ENCODE results near the gene CCDC116.
"Not testable (repeated sequence)": the region's sequence is repeated elsewhere in the genome, so short reads cannot be mapped to it uniquely, and the experiment has no call there.

Gene CCDC116

DNA sequence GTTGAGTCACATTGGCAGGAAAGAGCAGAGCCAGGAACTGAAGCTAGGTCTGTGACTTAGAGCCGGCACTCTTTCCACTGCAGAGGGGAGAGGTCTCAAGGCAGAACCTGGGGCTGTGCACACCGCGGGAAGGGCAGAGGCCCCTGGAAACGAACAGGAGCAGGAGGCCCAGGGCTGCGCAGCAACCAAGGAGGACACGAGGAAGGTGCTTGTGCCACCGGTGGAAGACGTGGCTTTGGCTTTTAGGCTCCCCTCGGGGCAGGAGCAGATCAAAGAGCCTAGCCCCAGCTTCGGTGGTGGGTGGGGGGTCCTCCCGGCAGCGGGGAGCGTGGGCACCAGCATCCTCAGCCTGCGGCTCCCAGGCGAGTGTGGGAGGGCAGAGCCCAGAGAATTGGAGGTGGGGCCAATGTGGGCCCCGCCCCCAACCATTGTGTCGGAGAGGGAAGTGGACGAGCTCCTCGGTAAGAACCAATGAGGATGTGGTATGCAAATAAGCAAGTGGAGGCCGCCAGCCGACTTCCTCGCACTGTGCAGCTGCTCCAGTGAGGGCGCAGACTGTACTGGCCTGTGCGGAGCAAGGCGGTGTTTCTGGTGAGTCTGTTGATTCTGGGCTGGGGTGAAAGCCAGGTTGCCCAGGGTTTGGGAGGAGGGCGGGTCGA is at the start of gene CCDC116:
Gene CCDC116, plus strand, starts transcription at position 524 of the 659 bp plus-strand sequence. CDS start 422 bp downstream, outside the sequence.
- peak; percentile 37 for DNase-seq (ENCODE audit: low read depth)

- DNase-seq (ENCODE audit: low read depth), result no peak
Observed at GRCh38 chr22:21582801-21583740, 49.5 kb upstream of the CCDC116 start.

- DNase-seq (ENCODE audit: low read depth), result no peak
Observed at GRCh38 chr22:21585389-21585788, 47.2 kb upstream of the CCDC116 start.

GRCh38 chr22:21587803-21588611 is 44.6 kb upstream of the CCDC116 start:
- DNase-seq (ENCODE audit: low read depth), result no peak

DNA sequence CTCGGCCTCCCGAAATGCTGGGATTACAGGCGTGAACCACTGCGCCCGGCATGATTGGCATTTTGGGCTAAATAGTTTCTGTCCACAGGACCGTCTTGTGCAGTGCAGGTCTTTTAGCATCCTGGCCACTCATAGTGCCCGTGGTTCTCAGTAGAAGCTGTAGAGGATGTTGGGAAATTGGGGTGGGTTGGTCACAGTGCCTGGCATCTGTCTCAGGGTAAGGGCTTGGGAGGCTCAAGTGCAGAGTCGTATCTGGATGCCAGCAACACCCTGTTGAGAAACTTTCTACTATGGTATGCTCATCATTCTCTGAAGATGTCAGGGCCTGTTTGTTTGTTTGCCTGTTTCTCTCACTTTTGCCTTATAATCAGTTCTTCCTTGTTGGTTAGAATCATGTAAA is 43.2 kb upstream of the CCDC116 start:
- DNase-seq (ENCODE audit: low read depth), result no peak

DNA sequence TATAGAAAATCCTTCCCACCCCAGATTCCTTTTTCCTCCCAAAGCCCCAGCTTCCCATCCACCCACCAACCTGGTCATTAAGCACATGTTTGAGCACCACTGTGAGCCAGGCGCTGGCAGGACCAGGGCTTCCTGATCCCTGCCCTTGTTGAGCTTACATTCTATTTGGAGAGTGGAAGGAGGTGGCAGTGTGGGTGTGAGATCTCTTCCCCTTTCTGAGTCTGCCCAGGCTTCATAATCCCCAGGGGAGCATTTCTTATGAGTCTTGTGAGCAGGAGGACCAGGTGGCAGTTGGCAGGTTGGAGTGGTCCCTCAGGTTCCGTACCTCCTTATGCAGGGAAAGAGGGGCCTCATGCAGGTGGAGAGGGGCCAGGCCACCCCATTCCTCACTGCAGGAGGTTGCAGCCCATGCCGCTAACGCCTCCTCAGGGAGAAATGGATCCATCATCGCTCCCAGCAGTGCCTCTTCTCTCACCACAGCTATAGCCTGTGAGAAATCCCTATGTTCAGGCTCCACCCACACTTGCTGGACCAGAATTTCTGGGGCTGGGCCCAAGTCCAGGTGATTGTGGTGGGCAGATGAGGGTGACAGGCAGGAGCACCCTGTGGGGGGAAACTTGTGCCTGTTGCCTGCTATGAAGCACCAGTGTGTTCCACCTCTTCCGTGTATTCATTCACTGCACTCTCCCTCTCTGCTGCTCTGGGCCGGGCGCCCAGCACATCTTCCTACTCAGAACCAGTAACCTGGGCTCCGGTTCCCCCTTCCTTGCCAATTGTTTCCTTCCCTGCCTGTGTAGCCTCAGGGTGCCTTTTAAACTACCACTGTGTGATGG is 41.5 kb upstream of the CCDC116 start:
- no peak for DNase-seq (ENCODE audit: low read depth)

GRCh38 chr22:21591695-21592094 is 40.9 kb upstream of the CCDC116 start:
- no peak for DNase-seq (ENCODE audit: low read depth)

DNA sequence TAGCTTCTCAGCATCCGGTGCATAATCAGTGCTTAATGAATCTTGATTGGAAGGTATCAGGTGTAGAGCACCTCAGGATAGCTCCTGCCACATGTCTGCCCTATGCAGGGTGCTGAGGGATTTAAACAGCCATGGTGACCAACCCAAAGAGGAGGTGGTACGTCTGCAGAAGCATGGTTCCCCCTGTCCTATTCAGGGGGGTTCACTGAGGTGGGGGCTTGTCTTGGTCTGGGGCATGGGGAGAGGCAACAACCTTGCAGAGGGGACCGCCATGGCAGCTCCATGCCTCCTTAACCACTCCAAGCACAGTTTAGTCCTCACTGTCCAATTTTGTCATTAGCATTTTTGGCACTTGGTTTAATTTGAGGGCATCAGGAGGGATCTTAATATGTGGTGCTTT is 40.1 kb upstream of the CCDC116 start:
- no peak for DNase-seq (ENCODE audit: low read depth)

GRCh38 chr22:21593406-21594232 is 38.9 kb upstream of the CCDC116 start:
- no peak for DNase-seq (ENCODE audit: low read depth)

DNA sequence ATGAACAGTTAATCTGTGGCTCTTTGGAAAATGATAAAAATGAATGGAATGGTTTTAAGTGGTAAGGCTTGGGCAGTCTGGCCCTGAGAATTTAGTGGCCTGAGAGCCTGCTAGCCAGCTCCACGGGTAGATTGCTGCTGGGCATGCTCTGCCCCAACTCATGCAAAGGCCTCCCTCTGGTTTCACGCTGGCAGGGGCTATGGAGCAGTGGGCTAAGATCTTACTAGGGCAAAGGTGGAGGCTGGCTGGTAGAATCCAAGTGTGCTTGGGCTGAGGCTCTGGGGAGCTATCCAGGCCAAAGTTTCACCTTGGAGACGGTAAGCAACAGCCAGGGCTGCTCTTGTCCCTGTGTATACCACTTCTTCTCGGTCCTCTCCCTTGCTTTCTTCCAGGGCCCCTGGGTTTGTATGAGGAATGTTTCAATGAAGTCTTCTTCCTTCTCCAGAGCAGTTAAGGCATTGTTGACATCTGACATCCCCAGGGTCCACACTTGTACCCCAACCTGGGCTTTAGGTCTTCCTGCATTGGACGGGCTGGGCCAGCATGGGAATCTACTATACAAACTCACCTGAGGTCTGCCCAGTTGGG is 37.6 kb upstream of the CCDC116 start:
- DNase-seq (ENCODE audit: low read depth), result no peak

- DNase-seq (ENCODE audit: low read depth), result not testable (repeated sequence)
Observed at GRCh38 chr22:21596356-21597135, 36.0 kb upstream of the CCDC116 start.

GRCh38 chr22:21598302-21598701 is 34.3 kb upstream of the CCDC116 start:
- no peak for DNase-seq (ENCODE audit: low read depth)

- DNase-seq (ENCODE audit: low read depth), result no peak
Observed at GRCh38 chr22:21599053-21599893, 33.3 kb upstream of the CCDC116 start.

- no peak for DNase-seq (ENCODE audit: low read depth)
Observed at GRCh38 chr22:21602579-21602978, 30.0 kb upstream of the CCDC116 start.

GRCh38 chr22:21603973-21604372 is 28.6 kb upstream of the CCDC116 start:
- DNase-seq (ENCODE audit: low read depth), result no peak

GRCh38 chr22:21605887-21606564 is 26.5 kb upstream of the CCDC116 start:
- DNase-seq (ENCODE audit: low read depth), result no peak

GRCh38 chr22:21606775-21607174 is 25.8 kb upstream of the CCDC116 start:
- DNase-seq (ENCODE audit: low read depth), result no peak
